COR-L47 (cell line): ENCODE measurements around the gene DOHH.

Experiments
- DNase-seq: peaks from one replicate; lab custom pipeline; 2025; lab: John Stamatoyannopoulos, UW

DOHH gene

DNA sequence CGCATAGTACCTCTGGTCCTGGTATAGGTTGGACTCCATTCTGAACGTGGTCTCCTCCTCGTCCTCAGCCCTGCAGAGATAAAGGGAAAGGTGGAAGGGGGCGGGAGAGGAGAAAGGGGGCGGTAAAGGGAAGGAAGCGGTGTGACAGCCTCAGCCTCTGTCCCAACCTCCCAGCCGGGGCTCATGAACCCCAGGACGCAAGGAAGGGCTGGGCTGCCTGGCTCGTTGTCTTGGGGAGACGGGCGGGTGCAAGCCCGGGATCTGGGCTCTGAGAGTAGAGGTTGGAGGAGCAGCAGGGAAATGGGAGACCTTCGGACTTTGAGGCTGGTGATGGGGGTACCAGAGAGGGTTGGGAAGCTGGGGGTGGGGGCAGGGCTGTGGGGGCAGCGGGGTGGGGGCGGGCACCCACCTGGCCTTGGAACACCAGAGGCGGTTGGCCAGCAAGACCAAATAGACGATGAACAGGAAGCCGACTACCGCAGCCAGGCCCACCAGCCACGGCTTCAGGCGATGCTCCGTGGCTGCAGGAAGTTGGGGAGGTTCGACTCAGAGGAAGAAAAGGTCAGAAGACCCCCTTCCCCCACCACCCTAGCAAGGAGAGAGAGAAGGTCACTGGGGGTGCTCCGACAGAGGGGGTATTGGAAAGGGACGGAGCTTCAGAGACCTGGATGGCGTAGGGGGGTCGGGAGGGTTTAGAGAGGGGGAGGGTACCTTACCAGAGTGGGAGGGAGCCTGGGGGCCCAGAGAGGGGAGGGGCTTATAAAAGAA is 21.9 kb downstream of the DOHH start:
- DNase-seq = no peak

DNA sequence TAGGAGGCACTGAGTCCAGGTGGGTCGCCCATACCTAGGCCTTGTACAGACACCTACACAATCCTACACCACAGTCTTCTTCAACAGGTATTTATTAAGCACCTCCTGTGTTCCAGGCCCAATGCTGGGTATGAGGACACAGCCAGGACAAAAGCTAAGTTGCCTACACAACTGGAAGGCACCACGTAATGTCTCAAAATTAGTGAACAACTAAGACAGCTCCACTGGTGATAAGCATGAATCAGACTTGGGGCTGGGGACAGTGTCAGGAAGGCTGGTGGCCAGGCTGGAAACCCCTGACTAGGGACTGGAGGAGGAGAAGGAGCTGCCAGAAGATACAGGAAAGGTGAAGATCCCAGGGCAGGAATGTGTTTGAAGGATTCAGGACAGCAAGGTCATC is 22.5 kb downstream of the DOHH start:
- DNase-seq = no peak

DNA sequence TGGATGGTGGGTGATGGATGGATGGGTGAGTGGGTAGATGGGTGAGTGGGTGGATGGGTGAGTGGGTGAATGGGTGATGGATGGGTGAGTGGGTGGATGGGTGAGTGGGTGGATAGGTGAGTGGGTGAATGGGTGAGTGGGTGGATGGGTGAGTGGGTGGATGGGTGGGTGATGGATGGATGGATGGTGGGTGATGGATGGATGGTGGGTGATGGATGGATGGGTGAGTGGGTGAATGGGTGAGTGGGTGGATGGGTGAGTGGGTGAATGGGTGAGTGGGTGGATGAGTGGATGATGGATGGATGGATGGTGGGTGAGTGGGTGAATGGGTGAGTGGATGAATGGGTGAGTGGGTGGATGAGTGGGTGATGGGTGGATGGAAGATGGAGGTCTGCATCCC is 23.0 kb downstream of the DOHH start:
- no peak for DNase-seq

GRCh38 chr19:3476830-3477229 is 23.6 kb downstream of the DOHH start:
- DNase-seq = no peak

- DNase-seq = no peak
These were observed 25.0 kb downstream of the DOHH start for GRCh38 chr19:3475449-3475848.

- DNase-seq = no peak
These were observed 25.9 kb downstream of the DOHH start for GRCh38 chr19:3474614-3475013.

GRCh38 chr19:3474010-3474409 is 26.5 kb downstream of the DOHH start:
- DNase-seq = no peak

GRCh38 chr19:3471954-3472655 is 28.4 kb downstream of the DOHH start:
- DNase-seq = no peak

DNA sequence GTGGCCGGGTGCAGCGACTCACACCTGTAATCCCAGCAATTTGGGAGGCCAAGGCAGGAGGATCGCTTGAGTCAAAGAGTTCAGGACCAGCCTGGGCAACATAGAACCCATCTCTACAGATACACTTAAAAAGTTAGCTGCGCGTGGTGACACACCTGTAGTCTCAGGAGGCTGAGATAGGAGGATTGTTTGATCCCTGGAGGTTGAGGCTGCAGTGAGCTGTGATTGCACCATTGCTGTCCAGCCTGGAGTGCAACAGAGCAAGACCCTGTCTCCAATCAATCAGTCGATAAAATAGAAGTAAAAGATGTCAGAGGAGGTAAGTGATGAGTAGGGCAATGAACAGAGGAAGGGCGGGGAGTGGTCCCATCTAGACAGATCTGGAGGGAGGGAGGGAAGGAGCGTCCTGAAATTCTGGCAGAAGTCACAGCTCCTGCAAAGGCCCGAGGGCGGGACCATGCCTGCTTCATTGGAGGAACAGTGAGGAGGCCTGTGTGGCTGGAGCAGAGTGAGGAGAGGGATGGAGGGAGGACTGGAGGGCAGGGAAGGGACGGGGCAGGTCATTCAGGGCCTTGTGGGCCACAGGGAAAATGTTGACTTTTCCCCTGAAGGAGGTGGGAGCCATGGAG is 29.9 kb downstream of the DOHH start:
- DNase-seq = no peak

GRCh38 chr19:3469638-3470499 is 30.6 kb downstream of the DOHH start:
- DNase-seq = no peak

- DNase-seq = no peak
These were observed 32.3 kb downstream of the DOHH start for GRCh38 chr19:3468211-3468610.

GRCh38 chr19:3467437-3468198 is 32.9 kb downstream of the DOHH start:
- DNase-seq = no peak

DNA sequence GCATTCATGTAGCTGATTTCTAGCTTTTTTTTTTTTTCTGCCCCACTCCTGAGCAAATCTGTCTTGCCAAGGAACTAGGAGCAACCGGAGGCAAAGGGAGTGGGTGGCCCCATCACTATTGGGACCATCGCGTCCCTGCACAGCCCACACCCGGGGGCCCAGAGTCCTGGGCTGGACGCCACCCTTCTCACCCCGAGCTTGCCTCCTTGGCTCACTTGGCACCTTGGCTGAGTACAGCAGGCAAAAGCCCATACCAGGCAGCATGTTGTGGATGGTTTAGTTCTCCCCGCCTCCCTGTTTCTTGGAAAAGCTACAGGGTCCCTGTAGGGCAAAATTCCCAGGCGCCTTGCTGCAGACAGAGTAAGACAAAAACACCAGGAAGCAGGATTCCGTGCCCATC is 33.8 kb downstream of the DOHH start:
- no peak for DNase-seq

GRCh38 chr19:3465552-3465951 is 34.9 kb downstream of the DOHH start:
- no peak for DNase-seq

DNA sequence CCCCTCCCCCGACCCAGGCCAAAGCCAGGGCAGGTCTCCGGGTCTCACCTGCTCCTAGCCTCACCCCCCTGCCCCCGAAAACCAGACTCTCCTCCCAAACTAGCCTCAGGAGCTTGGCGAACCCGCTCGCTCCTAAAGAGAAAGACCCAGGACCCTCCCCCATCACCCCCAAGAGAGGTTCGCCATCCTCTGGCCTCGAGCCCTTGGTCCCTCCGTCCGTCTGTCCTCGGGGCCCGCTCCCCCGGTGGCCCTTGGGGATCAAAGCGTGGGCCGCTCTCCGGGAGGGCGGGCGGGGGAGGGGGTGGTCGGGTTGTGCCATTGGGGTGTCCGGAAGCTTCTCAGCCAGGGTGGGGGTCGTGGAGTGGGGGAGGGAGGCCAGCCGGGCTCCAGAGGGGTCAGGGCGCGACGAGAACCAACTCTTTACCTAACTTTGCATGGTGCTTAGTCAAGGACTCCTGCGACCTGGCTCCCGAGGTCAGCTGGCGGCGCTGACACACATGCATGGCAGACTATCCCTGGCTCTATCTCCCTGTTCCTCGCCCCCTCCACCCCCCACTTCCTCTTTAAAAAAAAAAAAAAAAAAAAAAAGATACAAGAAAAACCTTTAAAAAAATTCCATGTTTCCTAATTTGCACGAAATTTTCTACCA is 35.8 kb downstream of the DOHH start:
- DNase-seq = no peak

GRCh38 chr19:3463714-3464586 is 36.5 kb downstream of the DOHH start:
- DNase-seq = no peak

DNA sequence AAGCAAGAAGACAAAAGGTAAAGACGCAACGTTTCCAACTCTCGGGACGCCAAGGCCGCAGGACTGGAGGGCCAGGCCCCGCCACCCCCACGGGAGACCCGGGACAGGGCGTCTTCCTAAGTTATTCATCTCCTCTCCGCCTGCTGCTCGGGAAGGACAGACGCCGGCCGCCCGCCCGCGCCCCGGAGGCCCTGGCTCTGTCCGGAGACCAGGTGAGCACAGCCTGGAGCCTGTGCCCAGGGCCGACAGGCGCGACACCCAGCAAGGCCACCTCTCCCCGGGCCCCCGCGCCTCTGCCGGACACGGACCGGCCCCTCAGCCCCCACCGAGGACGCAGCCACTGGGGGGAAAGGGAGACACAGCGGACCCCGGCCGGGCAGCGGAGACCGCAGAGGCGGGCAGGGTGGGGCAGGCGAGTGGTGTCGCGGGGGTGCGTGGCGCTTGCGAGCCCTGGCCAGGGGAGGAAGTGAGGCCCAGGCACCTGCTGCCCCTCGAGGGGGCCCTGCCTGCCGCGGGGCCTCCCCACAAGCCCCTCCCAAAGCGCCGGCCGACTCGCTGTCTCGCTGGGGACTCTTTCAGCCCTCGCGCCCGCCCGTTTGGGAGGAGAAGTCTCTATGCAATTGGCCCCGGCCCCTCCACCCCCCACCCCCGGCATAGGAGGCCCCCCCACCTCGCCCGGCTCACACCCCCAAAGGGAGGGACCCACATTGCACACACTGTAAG is 37.3 kb downstream of the DOHH start:
- DNase-seq = no peak

GRCh38 chr19:3459965-3460582 is 40.4 kb downstream of the DOHH start:
- no peak for DNase-seq
